ENCODE measurements around the gene ALDH1L2. TPM values are rescaled to one million over a fixed set of nuclear protein-coding genes. Genes with fewer than 3 reads are reported as not detected.

The ALDH1L2 gene
- total RNA-seq (11.1 and 16.2 TPM in 2 replicates), polyA plus RNA-seq (5.9 and 6.5 TPM in 2 replicates)

DNA sequence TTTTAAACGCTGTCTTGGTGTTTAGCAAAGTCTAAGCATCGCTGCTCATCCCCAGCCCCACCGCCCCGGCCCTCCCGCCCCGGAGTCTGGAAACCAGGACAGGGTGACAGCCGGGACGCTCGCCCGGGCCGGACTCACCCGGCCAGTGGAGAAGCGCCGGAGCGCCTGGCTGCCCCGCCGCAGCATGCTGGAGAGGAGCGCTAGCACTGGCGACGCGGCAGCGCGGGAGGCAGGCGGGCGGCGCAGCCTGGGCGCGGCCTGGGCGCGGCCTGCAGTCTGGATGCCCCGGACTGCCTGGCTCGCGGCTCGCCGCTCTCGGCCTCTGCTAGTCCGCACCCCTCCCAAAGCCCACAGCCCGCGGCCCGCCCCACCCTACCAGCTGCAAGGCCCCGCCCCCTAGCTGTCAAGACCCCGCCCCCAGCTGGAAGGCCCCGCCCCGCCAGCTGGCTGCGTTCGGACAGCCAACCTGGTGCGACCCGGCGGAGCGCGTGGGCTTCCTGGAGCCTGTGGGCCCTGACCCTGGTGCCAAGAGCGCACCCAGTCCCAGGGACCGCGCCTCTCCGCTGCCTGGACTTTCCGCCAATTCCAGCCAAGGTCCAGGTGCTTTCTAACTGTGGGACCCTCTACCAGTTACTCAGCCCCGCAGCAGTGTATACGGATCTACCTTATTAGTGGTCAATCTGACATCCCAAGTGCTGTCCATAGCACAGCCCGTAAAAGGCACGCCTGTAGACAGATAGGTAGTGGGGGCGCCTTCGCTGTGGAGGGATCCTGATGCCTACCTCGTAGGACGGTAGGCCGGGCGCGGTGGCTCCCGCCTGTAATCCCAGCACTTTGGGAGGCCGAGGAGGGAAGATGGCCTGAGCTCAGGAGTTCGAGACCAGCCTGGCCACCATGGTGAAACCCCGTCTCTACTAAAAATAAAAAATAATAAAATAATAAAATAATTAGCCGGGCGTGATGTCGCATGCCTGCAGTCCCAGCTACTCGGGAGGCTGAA is at the start of gene ALDH1L2:
TSS of gene ALDH1L2 (minus strand) at position 208 of the 1,000 bp plus-strand sequence. CDS start at position 186, 22 bp downstream.
- Histone ChIP-seq H2AFZ (peak within 1 kb of the TSS; percentile 5), H4K20me1 (ENCODE audit: insufficient read depth, poor library complexity, severe bottlenecking) (no peaks in the 10 kb centered on the region), H3K9me3 (ENCODE audit: low read depth) (no peaks in the 10 kb centered on the region), H3K27me3 (peaks cover 11% of the 10 kb centered on the region), H3K9me2 (replicated peaks; ENCODE audit: insufficient read depth) (no peaks in the 10 kb centered on the region), H3K36me3 (replicated peaks; ENCODE audit: insufficient read depth, low read depth) (no peaks in the 10 kb centered on the region), H3K79me2 (peaks cover 10% of the 10 kb centered on the region), H3K4me1 (ENCODE audit: insufficient read depth) (no peaks in the 10 kb centered on the region), H3K4me3 (peak within 1 kb of the TSS; percentile 50), H3K4me2 (peak within 1 kb of the TSS; percentile 89), H3K27ac (peak within 1 kb of the TSS; percentile 2)
- peak; percentile 84 for DNase-seq (ENCODE audit: low spot score)
- TF ChIP-seq EZH2 (IDR thresholded peaks at IDR 0.05; ENCODE audit: borderline replicate concordance) = no peak
- TF ChIP-seq CTCF (IDR thresholded peaks at IDR 0.05; ENCODE audit: poor library complexity) = no peak
- no peak for TF ChIP-seq EZH2phosphoT487 (IDR thresholded peaks at IDR 0.05; ENCODE audit: low read depth, severe bottlenecking, unreplicated experiment)
- 50% methylated on average over 40 of the region's 75 CpGs for WGBS (ENCODE audit: low lambda C conversion rate, missing lambda C conversion rate)

DNA sequence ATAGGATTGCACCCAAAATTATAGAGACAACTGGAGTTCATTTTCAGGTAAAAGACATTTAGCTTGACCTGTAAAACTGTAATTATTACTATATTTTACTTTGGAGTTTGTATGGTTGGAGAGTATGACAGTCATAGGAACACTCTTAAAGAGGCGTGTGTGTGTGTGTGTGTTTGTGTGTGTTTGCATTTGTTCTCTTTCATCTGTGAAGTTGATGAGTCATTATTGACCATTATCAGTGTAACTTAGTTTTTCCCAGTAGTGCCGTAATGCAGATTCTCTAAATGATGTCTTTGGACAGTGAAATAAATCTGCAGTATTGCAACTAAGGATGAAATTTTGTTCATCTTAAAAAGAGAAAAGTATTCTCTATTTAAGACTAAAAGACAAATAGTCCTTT is 36.3 kb upstream of the ALDH1L2 start:
- Histone ChIP-seq H3K4me1 (ENCODE audit: insufficient read depth) (no peaks in the 10 kb centered on the region), H3K4me2 (no peak overlapping the region), H4K20me1 (ENCODE audit: insufficient read depth, poor library complexity, severe bottlenecking) (no peaks in the 10 kb centered on the region), H3K27ac (no peak overlapping the region), H2AFZ (no peak overlapping the region), H3K4me3 (no peak overlapping the region), H3K79me2 (peaks cover 14% of the 10 kb centered on the region), H3K9me2 (replicated peaks; ENCODE audit: insufficient read depth) (no peaks in the 10 kb centered on the region), H3K36me3 (replicated peaks; ENCODE audit: insufficient read depth, low read depth) (no peaks in the 10 kb centered on the region), H3K27me3 (no peaks in the 10 kb centered on the region), H3K9me3 (ENCODE audit: low read depth) (no peaks in the 10 kb centered on the region)
- no peak for DNase-seq (ENCODE audit: low spot score)
- TF ChIP-seq EZH2 (IDR thresholded peaks at IDR 0.05; ENCODE audit: borderline replicate concordance) = no peak
- TF ChIP-seq CTCF (IDR thresholded peaks at IDR 0.05; ENCODE audit: poor library complexity) = no peak
- TF ChIP-seq EZH2phosphoT487 (IDR thresholded peaks at IDR 0.05; ENCODE audit: low read depth, severe bottlenecking, unreplicated experiment) = no peak
- WGBS (ENCODE audit: low lambda C conversion rate, missing lambda C conversion rate) = 66% methylated on average over 2 of the region's 2 CpGs

DNA sequence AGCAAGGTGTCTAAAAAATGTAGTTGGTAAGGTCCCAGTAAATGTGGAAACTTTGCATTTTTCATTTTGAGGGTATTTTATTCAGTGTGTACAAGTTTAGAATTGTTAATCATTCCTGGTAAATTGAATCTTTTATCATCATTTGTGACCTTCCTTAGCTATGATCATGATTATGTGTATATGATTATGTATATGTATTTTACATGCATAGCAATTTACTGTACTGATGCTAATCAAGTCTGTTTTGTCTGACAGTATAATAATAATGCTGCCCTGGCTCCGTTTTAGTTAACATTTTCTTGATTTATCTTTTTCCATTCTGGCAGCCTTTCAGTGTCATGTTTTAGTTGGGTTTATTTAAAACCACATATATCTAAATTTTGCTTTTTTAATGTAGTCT is 32.7 kb upstream of the ALDH1L2 start:
- no peaks in the 10 kb centered on the region for H3K9me3 ChIP-seq (ENCODE audit: low read depth)
- H3K27me3 ChIP-seq = no peaks in the 10 kb centered on the region
- H3K4me1 ChIP-seq (ENCODE audit: insufficient read depth) = no peaks in the 10 kb centered on the region
- no peak overlapping the region for H3K27ac ChIP-seq
- no peak for DNase-seq (ENCODE audit: low spot score)
- no peak overlapping the region for H3K4me2 ChIP-seq
- no peak overlapping the region for H2AFZ ChIP-seq
- WGBS (ENCODE audit: low lambda C conversion rate, missing lambda C conversion rate) = 91% methylated on average over 1 of the region's 1 CpG
- TF ChIP-seq EZH2 (IDR thresholded peaks at IDR 0.05; ENCODE audit: borderline replicate concordance) (no peak), EZH2phosphoT487 (IDR thresholded peaks at IDR 0.05; ENCODE audit: low read depth, severe bottlenecking, unreplicated experiment) (no peak), CTCF (IDR thresholded peaks at IDR 0.05; ENCODE audit: poor library complexity) (no peak)
- H3K9me2 ChIP-seq (replicated peaks; ENCODE audit: insufficient read depth) = no peaks in the 10 kb centered on the region
- H3K79me2 ChIP-seq = peaks cover 47% of the 10 kb centered on the region
- peaks cover 24% of the 10 kb centered on the region for H4K20me1 ChIP-seq (ENCODE audit: insufficient read depth, poor library complexity, severe bottlenecking)
- H3K36me3 ChIP-seq (replicated peaks; ENCODE audit: insufficient read depth, low read depth) = no peaks in the 10 kb centered on the region
- no peak overlapping the region for H3K4me3 ChIP-seq
